Ecto neural progenitor cell (in vitro differentiated cells): Measurements from ENCODE around the gene ANP32A.
"Not testable (repeated sequence)": the region's sequence is repeated elsewhere in the genome, so short reads cannot be mapped to it uniquely, and the experiment has no call there.

Source experiments
- DNase-seq: peaks from one replicate; pipeline ENCODE4 v3.0.0-alpha.2; 2018; ENCODE audit warnings: low spot score

The ANP32A gene

DNA sequence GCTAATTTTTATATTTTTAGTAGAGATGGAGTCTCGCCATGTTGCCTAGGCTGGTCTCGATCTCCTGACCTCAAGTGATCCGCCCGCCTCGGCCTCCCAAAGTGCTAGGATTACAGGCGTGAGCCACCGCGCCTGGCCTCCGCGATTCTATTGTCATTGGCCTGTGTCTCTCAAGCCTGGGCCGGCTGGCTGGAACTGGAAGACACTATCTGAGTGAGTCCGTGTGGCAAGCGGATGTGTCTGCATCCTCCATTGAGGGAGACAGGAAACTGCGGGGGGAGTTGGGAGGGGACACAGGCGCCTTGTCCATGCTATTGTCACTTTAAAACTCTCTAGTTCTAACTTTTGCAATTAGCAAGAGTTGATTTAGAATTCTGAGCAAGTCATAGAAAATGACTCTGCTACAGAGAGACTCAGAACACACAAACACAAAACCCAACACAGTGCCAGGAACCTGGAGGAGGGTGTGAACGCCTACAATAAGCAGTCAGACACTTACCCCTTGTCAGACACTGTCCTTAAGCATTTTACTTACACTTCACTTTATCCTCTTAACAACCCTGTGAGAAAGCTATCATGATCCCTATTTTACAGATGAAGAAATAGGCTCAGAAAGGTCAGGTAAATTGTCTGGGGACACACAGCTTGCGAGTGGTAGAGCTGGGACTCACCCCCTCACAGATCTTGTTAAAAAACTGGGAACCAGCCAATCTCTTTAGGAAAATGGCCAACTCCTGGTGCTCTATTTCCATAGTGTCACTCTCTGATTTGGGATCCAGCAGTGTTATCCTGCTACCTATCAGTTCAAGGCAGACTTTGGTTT is 38.7 kb downstream of the ANP32A start:
- DNase-seq = no peak

DNA sequence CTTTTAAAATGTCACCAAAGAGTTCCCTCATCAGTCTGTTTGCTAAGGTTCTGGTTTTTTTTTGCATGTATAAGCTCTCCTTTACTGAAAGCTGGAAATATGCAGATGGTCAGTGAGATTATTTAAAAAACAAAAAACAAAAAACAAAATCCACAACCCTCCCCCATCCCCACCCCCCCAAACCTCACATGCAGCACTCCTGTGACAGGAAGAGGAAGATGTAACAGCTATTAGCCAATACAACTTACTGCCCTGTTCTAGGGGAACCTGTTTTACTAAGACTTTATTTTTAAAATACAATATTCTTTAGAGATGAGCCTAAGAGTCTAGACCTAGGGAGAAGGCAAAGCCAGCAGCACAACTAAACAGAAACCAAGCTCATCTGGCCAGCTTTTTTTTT is 39.5 kb downstream of the ANP32A start:
- no peak for DNase-seq

DNA sequence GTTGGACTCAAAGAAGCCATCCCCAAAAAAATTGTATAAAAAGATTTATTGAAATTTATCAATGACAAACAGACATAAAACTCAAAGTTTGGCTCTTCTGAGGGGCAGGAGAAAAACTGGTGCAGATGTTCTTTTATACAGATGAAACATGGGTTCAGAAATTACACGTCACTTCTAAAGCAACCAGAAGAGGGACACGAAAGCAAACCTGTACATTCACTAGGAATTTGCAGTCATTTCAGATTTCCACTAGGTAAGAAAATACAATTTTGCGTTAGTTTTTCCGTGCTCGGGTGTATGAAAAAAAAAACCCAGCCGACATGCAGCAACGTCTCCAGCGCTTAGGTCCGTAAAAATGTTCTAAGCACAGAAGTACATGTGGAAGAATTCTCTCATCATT is 41.8 kb downstream of the ANP32A start:
- DNase-seq = peak; percentile 2

DNA sequence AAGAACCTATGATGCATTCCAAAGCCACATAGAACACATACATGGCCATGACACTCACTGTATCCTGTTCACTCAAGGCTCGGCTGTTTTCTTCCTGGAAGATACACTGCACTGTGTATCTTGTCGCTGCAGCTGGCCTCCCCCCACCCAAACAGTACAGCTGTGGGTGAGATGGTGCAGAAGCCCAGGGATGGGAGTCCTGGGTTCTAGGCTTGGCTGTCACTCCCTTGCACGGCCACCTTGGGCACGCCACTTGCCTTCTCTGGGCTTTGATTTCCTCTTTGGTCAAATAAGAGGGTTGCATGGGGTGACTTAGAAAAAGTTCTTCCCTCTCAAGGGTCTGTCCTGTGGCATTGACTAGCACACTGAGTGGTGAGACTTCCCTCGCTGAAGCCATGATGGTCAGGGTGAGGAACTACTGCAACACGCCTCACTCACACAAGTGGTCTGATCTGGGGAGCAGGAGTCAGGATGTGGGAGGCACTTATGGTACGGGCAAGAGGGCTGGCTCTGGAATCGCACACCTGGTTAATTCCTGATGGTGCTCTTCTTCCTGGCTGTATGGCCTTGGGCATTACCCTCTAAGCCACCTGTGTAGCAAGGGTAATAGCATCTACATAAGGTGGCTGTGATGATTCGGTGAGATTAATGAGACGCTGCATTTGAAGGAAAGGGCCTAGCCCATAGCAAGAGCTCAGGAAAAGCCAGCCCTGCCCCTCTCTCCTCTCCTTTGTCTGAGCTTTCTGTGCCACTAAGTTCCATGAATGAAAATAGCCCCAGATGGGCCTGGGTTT is 44.0 kb downstream of the ANP32A start:
- peak; percentile 32 for DNase-seq

DNA sequence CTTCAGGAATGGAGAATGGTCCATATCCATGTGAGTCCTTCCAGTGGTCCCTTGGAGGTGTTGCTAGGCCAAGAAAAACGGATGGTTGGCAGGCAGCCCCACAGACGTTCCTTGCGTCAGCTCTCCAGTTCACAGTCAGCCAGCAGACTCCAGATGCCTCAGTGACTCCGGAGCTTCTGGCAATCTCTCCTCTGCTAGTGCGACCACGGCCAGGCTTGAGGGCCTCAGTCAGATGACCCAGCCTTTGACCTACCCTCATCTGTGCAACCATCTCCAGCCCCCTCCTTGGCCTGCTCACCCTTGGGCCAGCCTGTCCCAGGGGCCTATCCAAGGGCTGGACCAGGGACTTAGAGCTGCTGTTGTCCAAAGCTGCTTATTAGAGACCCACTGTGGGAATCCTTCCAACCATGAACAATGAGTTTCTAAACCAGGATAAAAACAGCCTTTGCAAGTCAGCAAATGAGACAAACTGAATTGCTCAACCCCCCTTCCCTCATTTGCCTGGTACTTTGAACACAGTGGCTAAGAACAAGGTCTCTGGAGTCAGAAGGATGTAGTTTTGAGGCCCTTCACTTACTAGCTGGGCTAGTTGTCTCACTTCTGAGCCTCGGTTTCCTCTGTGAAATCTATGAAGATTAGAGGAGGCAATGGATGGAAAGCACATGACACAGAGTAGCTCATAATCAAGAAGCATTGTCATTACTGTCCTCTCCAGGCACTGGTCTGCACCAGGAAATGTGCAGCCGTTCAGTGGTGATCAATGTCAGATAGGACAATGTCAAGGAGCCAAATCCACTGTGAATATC is 44.8 kb downstream of the ANP32A start:
- DNase-seq = no peak

DNA sequence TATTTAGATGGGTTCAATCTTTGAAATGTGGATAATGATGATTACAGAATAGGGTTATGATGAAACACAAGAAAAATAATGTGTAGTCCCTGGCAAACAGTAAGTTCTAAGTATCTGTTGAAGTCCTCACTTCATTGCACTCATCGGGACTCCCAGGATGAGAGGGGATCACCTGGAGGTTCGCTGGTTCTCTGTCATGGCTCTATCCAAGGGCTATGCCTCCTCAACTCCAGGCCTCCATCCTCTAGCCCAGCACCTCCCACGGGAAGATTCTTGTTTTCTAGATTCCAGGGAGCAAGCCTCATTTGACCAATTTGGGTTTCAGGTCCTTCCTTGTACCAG is 45.5 kb downstream of the ANP32A start:
- no peak for DNase-seq

DNA sequence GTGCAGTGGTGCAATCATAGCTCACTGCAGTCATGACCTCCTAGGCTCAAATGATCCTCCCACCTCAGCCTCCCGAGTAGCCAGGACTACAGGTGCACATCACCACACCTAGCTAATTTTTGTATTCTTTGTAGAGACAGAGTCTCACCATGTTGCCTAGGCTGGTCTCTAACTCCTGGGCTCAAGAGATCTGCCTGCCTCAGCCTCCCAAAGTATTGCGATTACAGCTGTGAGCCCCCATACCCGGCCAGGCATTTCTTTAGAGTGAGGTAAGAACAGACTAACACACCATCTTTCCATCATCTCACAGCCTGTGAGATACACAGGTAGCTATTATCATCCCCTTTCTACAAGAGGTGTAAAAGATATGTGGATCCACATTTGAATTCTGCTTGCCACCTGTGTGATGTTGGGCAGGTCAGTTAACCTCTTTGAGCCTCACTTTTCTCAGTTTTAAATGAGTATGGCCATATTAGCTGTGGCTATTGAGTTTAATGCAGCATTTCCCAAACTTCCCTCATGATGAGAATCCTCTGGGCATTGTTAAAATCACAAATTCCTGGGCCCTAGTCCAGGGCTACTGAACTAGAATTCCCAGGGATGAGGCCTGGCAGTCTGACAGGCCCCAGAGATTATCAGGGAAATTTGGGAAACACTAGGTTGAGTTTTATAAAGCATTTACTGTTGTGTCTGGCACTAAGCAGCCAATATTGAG is 46.0 kb downstream of the ANP32A start:
- DNase-seq = no peak

DNA sequence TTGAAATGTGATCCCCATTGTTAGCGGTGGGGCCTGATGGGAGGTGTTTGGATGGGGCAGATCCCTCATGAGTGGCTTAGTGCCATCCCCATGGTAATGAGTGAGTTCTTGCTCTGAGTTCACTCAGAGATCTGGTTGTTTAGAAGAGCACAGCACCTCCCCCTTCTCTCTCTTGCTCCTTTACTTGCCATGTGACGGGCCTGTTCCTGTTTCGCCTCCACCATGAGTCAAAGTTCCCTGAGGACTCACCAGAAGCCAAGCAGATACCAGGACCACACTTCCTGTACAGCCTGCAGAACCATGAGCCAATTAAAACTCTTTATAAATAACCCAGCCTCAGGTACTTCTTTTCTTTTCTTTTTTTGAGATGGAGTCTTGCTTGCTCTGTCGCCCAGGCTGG is 46.6 kb downstream of the ANP32A start:
- DNase-seq = no peak

DNA sequence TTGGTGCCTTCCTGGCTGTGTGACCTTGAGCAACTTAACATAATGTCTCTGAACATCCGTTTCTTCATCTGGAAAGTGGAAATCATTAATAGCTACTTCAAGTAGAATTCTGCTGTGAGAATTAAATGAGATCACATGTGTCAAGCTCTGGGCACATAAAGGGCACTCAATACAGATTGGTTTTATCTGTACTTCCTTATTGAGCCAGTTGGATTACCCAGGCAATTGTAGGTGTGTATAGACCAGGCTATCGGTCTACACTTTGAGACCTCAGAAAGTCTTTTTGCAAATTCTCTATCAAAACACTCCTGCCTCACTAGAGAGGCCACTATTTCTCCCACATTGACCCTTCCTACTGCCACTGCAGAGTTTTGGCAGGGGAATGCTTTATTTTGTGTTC is 47.7 kb downstream of the ANP32A start:
- DNase-seq = no peak

DNA sequence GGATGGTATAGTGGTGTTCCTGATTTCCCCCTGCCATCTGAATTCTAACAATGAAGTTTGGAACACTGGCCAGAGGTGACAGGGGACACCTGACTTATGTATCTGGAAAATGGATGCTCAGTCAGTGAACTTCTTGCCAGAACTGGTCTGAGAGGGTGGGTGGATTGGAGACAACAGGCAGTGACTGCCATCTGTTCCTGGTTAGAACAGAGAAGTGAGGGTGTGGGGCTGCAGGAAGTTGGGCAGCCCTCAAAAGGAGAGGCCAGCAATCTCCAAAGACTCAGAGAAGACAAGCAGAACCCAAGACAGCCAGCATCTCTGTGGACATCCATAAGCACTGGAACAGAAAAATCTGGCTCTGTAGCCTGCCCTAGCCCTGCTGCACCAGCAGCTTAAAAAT is 50.5 kb downstream of the ANP32A start:
- DNase-seq = no peak

DNA sequence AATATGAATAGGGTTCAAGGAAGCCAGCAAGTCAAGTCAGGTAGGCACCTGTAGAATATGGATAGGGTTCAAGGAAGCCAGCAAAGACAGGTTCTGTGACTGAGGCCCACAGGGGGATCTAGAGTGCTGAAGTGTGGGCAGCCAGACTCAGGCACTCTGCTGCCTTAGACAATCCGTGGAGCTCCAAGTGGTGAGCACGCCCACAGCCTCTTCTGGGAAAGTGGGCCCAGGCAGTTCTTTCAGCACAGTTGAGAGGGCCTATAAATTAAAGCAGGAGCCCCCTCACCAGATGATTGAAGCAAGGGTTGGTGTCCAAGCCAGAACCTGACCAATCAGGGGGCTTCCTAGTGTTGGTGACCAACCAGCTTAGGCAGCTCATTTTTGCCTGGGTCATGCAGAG is 51.0 kb downstream of the ANP32A start:
- DNase-seq = no peak

DNA sequence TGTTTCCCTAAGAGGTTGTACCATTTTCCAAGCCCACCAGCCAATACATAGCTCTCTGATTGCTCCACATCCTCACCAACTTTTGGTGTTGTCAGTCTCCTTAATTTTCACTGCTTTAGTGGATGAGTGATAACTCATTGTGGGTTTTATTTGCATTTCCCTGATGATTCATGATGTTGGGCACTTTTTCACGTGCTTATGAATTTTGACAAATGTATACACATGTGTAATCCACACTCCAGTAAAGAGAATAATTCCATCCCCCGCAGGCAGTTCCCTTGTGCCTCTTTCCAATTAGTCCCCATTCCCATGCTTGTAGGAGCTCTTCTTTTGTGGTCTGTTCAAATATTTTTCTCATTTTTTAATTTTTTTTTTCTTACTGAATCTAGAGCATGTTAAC is 52.4 kb downstream of the ANP32A start:
- no peak for DNase-seq

DNA sequence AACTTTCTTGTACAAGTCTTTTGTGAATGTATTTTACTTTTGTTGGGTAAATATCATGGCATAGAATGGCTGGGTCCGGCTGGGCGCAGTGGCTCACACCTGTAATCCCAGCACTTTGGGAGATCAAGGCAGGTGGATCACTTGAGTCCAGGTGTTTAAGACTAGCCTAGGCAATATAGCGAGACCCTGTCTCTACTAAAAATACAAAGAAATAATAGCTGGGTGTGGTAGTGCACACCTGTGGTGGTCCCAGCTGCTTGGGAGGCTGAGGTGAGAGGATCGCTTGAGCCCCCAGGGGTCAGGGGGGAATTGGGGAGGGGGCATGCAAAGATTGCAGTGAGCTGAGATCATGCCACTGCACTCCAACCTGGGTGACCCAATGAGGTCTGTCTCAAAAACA is 52.9 kb downstream of the ANP32A start:
- no peak for DNase-seq

DNA sequence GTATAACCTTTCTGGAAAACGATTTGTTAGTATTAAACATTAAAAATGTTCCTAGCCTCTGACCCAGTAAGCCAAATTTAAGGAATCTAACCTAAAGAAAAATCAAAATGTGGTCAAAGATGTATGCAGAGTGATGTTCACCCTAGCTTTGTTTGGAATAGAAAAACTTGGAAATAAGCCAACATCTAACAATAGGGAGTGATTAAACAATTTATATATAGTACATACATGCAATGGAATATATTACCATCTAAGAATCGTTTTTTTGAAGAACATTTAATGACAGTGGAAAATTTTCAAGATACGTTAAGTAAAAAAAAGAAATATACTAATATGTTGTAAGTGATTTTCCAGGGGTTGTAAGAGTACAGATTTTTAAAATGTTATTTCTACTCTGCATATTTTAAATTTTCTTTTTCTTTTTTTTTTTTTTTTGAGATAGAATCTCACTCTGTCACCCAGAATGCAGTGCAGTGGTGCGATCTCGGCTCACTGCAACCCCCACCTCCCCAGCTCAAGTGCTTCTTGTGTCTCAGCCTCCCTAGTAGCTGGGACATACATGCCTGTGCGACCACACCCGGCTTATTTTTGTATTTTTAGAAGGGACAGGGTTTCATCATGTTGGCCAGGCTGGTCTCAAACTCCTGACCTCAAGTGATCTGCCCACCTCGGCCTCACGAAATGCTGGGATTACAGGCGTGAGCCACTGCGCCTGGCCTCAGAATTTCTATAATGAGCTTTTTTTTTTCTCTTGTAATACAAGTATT is 54.9 kb downstream of the ANP32A start:
- no peak for DNase-seq

DNA sequence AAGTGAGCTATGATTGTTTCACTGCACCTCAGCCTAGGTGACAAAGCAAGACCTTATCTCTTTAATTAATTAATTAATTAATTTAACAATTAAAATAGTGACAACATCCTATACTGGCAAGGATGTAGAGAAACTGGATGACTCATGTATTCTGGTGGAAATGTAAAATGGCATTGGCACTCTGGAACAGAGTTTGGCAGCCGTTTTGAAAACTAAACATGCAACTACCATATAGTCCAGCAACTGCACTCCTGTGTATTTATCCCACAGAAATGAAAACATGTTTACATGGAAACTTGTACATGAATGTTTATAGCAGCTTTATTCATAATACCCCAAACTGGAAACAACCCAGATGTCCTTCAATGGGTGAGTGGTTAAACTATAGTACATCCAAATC is 56.6 kb downstream of the ANP32A start:
- no peak for DNase-seq

DNA sequence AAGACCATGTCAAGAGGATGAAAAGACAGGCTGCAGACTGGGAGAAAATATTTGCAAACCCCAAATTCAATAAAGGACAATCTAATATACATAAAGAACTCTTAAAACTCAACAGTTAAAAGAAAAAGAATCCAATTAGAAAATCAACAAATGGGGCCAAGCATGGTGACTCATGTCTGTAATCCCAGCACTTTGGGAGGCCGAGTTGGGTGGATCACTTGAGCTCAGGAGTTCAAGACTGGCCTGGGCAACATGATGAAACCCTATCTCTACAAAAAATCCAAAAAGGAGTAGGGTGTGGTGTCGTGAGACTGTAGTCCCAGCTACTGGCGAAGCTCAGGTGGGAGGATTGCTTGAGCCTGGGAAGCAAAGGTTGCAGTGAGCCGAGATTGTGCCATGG is 57.6 kb downstream of the ANP32A start:
- no peak for DNase-seq

DNA sequence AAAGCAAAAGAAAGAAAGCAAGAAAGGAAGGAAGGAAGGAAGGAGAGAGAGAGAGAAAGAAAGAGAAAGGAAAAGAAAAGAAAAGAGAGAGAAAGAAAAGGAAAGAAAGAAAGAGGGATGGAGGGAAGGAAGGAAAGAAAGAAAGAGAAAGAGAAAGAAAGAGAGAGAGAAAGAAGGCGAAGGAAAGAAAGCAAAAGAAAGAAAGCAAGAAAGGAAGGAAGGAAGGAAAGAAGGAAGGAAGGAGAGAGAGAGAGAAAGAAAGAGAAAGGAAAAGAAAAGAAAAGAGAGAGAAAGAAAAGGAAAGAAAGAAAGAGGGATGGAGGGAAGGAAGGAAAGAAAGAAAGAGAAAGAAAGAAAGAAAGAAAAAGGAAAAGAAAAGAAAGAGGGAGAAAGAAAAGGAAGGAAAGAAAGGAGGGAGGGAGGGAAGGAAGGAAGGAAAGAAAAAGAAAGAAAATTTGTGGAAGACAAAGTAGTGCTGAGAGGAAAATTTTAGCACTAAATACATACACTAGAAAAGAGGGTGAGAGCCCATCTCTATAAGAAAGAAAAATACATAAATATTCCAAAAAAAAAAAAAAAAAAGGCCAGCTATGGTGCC is 60.6 kb downstream of the ANP32A start:
- DNase-seq = not testable (repeated sequence)

DNA sequence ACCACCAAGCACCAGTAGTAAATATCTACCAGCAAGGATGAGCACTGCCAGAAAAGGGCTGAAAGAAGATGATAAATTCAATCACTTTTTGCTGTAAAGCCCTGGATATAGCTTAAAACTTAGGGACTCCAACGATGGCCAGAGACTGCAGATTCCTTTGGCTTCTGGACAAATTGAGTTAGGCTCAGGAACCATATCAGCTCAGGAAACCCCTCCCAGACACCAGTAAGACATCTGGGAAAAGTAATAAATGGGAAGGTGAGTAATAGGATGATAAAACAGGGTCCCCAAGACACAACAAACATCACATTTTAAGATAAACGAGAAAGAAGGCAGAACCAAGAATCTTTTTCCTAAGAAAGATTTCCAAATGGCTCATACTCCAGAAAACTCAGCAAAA is 65.0 kb downstream of the ANP32A start:
- DNase-seq = no peak

DNA sequence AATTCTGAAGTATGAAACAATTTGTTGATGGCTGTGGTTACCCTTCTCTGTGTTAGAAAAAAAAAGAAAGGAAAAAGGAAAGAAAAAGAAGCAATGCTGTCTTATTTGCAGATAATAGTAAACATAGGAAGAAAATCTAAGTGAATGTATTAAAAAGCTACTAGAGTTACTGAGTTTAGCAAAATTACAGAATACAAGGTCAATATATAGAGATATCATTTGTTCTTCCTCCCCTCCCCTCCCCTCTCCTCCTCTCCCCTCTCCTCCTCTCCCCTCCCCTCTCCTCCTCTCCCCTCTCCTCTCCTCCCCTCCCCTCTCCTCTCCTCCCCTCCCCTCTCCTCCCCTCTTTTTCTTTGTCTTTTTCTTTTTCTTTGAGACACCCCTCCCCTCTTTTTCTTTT is 69.1 kb downstream of the ANP32A start:
- DNase-seq = no peak

DNA sequence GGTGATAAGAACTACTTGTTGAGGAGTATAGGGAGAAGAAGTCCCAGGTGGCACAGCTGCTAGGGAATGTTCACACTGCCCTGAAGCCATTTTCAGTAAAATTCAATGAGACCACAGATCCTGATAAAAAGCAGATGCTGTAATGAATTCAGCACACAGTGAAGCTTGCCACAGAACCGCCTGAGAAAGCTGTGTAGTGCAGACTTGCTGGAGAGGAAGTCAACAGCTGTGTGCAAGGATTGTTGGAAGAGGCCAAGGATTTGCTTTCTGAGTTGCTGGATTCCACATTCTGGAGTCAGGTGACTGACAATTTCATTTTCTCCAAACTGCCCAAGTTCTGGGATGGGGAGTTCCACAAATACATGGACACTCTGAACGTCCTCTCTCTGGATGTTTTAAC is 70.9 kb downstream of the ANP32A start:
- DNase-seq = no peak

DNA sequence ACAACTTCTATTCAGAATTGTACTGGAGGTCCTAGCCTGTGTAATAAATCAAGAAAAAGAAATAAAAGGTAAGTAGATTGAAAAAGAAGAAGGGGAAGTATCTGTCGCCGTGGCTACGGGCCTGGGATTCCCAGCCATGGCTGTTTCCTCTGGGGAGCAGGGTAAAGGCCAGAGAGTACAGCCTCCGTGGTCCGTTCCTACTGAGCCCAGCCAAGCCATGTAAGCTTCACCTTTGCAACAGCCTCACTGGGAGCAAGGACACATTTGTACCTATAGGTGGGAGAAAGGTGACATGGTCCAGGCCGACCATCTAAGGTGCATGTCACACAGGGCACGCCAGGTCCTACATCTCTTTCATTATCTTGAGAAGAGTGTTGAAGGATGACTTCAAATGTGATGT is 71.3 kb downstream of the ANP32A start:
- DNase-seq = no peak
